ENCODE measurements around the gene ACOX3.

ACOX3 gene

GRCh38 chr4:8419222-8420041, 21.1 kb downstream of the ACOX3 start:
- no peak overlapping the region for H3K9ac ChIP-seq (ENCODE audit: low read depth in 1 of 2, low read length in 2 of 2)
- no peaks in the 10 kb centered on the region for H3K27me3 ChIP-seq (ENCODE audit: control insufficient read depth in 1 of 2, insufficient read depth in 2 of 2, low read length in 2 of 2)
- peaks cover 7 to 17% of the 10 kb centered on the region in 2 donors for H3K36me3 ChIP-seq (ENCODE audit: control insufficient read depth in 1 of 2, insufficient read depth in 2 of 2, low read length in 2 of 2)
- H3K4me1 ChIP-seq (ENCODE audit: control insufficient read depth in 1 of 2, insufficient read depth in 2 of 2, low read length in 2 of 2), result no peaks in the 10 kb centered on the region
- H3K27ac ChIP-seq (ENCODE audit: low read depth, low read length), result no peak overlapping the region
- no peak overlapping the region for H3K4me3 ChIP-seq (ENCODE audit: low read depth in 1 of 2, low read length in 2 of 2)
- no peaks in the 10 kb centered on the region for H3K9me3 ChIP-seq (ENCODE audit: control insufficient read depth in 1 of 2, low read length in 2 of 2)

GRCh38 chr4:8417071-8417614, 23.4 kb downstream of the ACOX3 start:
- H3K9me3 ChIP-seq (ENCODE audit: control insufficient read depth in 1 of 2, low read length in 2 of 2), result no peaks in the 10 kb centered on the region
- H3K9ac ChIP-seq (ENCODE audit: low read depth in 1 of 2, low read length in 2 of 2), result no peak overlapping the region
- H3K27me3 ChIP-seq (ENCODE audit: control insufficient read depth in 1 of 2, insufficient read depth in 2 of 2, low read length in 2 of 2), result no peaks in the 10 kb centered on the region
- H3K27ac ChIP-seq (ENCODE audit: low read depth, low read length), result no peak overlapping the region
- H3K36me3 ChIP-seq (ENCODE audit: control insufficient read depth in 1 of 2, insufficient read depth in 2 of 2, low read length in 2 of 2), result peaks cover 7 to 32% of the 10 kb centered on the region in 2 donors
- H3K4me1 ChIP-seq (ENCODE audit: control insufficient read depth in 1 of 2, insufficient read depth in 2 of 2, low read length in 2 of 2), result no peaks in the 10 kb centered on the region
- no peak overlapping the region for H3K4me3 ChIP-seq (ENCODE audit: low read depth in 1 of 2, low read length in 2 of 2)

DNA sequence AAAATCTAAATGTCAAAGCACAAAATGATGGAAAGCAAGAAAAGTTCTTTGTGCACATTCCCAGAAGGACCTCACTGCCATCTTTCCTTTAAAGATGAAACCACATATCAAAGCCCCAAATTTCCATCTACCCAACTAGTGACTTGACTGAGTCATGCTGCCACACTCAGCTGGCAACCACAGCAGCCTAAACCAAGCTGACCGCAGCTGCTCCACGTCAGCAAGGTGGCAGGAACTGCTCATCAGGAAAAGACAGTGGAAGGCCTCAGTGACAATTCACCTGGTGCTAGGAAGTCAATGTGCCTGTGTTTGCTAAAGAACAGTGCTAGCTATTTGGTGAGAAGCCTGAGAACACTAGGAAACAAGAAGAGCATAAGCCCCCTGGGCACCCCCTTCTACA, 26.1 kb downstream of the ACOX3 start:
- peaks cover 10 to 39% of the 10 kb centered on the region in 2 donors for H3K36me3 ChIP-seq (ENCODE audit: control insufficient read depth in 1 of 2, insufficient read depth in 2 of 2, low read length in 2 of 2)
- H3K4me1 ChIP-seq (ENCODE audit: control insufficient read depth in 1 of 2, insufficient read depth in 2 of 2, low read length in 2 of 2), result peaks cover 0 to 6% of the 10 kb centered on the region in 2 donors

GRCh38 chr4:8412288-8412687, 28.2 kb downstream of the ACOX3 start:
- H3K9me3 ChIP-seq (ENCODE audit: control insufficient read depth in 1 of 2, low read length in 2 of 2), result no peaks in the 10 kb centered on the region
- peaks cover 0 to 6% of the 10 kb centered on the region in 2 donors for H3K4me1 ChIP-seq (ENCODE audit: control insufficient read depth in 1 of 2, insufficient read depth in 2 of 2, low read length in 2 of 2)
- H3K36me3 ChIP-seq (ENCODE audit: control insufficient read depth in 1 of 2, insufficient read depth in 2 of 2, low read length in 2 of 2), result peaks cover 16 to 47% of the 10 kb centered on the region in 2 donors
- no peak overlapping the region for H3K27ac ChIP-seq (ENCODE audit: low read depth, low read length)
- no peaks in the 10 kb centered on the region for H3K27me3 ChIP-seq (ENCODE audit: control insufficient read depth in 1 of 2, insufficient read depth in 2 of 2, low read length in 2 of 2)
- H3K4me3 ChIP-seq (ENCODE audit: low read depth in 1 of 2, low read length in 2 of 2), result no peak overlapping the region
- H3K9ac ChIP-seq (ENCODE audit: low read depth in 1 of 2, low read length in 2 of 2), result no peak overlapping the region

More for the DNA sequence above, 26.1 kb downstream of the ACOX3 start:
- Histone ChIP-seq H3K9ac (ENCODE audit: low read depth in 1 of 2, low read length in 2 of 2) (no peak overlapping the region), H3K4me3 (ENCODE audit: low read depth in 1 of 2, low read length in 2 of 2) (no peak overlapping the region), H3K27me3 (ENCODE audit: control insufficient read depth in 1 of 2, insufficient read depth in 2 of 2, low read length in 2 of 2) (no peaks in the 10 kb centered on the region), H3K9me3 (ENCODE audit: control insufficient read depth in 1 of 2, low read length in 2 of 2) (no peaks in the 10 kb centered on the region), H3K27ac (ENCODE audit: low read depth, low read length) (no peak overlapping the region)

GRCh38 chr4:8411351-8412180, 29.0 kb downstream of the ACOX3 start:
- Histone ChIP-seq H3K4me1 (ENCODE audit: control insufficient read depth in 1 of 2, insufficient read depth in 2 of 2, low read length in 2 of 2) (peaks cover 0 to 6% of the 10 kb centered on the region in 2 donors), H3K36me3 (ENCODE audit: control insufficient read depth in 1 of 2, insufficient read depth in 2 of 2, low read length in 2 of 2) (peaks cover 16 to 47% of the 10 kb centered on the region in 2 donors), H3K27ac (ENCODE audit: low read depth, low read length) (no peak overlapping the region), H3K9me3 (ENCODE audit: control insufficient read depth in 1 of 2, low read length in 2 of 2) (no peaks in the 10 kb centered on the region), H3K4me3 (ENCODE audit: low read depth in 1 of 2, low read length in 2 of 2) (no peak overlapping the region), H3K27me3 (ENCODE audit: control insufficient read depth in 1 of 2, insufficient read depth in 2 of 2, low read length in 2 of 2) (no peaks in the 10 kb centered on the region), H3K9ac (ENCODE audit: low read depth in 1 of 2, low read length in 2 of 2) (no peak overlapping the region)

- Histone ChIP-seq H3K9ac (ENCODE audit: low read depth in 1 of 2, low read length in 2 of 2) (no peak overlapping the region), H3K9me3 (ENCODE audit: control insufficient read depth in 1 of 2, low read length in 2 of 2) (no peaks in the 10 kb centered on the region), H3K27me3 (ENCODE audit: control insufficient read depth in 1 of 2, insufficient read depth in 2 of 2, low read length in 2 of 2) (no peaks in the 10 kb centered on the region), H3K4me1 (ENCODE audit: control insufficient read depth in 1 of 2, insufficient read depth in 2 of 2, low read length in 2 of 2) (peaks cover 0 to 6% of the 10 kb centered on the region in 2 donors), H3K36me3 (ENCODE audit: control insufficient read depth in 1 of 2, insufficient read depth in 2 of 2, low read length in 2 of 2) (peaks cover 14 to 43% of the 10 kb centered on the region in 2 donors), H3K27ac (ENCODE audit: low read depth, low read length) (no peak overlapping the region), H3K4me3 (ENCODE audit: low read depth in 1 of 2, low read length in 2 of 2) (no peak overlapping the region)
These were observed 29.8 kb downstream of the ACOX3 start for GRCh38 chr4:8410641-8411271.

GRCh38 chr4:8410066-8410625, 30.4 kb downstream of the ACOX3 start:
- H3K4me3 ChIP-seq (ENCODE audit: low read depth in 1 of 2, low read length in 2 of 2), result no peak overlapping the region
- no peak overlapping the region for H3K27ac ChIP-seq (ENCODE audit: low read depth, low read length)
- peaks cover 17 to 44% of the 10 kb centered on the region in 2 donors for H3K36me3 ChIP-seq (ENCODE audit: control insufficient read depth in 1 of 2, insufficient read depth in 2 of 2, low read length in 2 of 2)
- H3K4me1 ChIP-seq (ENCODE audit: control insufficient read depth in 1 of 2, insufficient read depth in 2 of 2, low read length in 2 of 2), result peaks cover 0 to 6% of the 10 kb centered on the region in 2 donors
- no peaks in the 10 kb centered on the region for H3K27me3 ChIP-seq (ENCODE audit: control insufficient read depth in 1 of 2, insufficient read depth in 2 of 2, low read length in 2 of 2)
- no peak overlapping the region for H3K9ac ChIP-seq (ENCODE audit: low read depth in 1 of 2, low read length in 2 of 2)
- H3K9me3 ChIP-seq (ENCODE audit: control insufficient read depth in 1 of 2, low read length in 2 of 2), result no peaks in the 10 kb centered on the region

DNA sequence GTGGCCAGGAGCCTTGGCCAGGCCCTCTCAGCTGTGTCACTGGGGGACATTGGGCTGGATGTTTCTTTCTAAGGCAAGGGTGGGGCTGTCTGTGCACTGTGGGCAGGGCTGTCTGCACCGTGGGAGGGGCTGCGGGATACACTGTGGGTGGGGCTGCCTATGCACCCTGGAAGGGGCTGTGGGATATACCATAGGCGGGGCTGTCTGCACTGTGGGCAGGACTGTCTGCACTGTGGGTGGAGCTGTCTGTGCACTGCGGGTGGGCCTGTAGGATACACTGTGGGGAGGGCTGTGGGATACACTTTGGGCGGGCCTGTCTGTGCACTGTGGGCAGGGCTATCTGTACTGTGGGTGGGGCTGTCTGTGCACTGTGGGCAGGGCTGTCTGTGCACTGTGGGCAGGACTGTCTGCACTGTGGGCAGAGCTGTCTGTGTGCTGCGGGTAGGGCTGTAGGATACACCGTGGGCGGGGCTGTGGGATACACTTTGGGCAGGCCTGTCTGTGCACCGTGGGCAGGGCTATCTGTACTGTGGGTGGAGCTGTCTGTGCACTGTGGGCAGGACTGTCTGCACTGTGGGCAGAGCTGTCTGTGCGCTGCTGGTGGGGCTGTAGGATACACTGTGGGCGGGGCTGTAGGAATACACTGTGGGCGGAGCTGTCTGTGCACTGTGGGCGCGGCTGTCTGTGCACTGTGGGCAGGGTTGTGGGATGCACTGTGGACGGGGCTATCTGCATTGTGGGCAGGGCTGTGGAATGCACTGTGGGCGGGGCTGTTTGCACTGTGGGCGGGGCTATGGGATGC, 31.1 kb downstream of the ACOX3 start:
- Histone ChIP-seq H3K36me3 (ENCODE audit: control insufficient read depth in 1 of 2, insufficient read depth in 2 of 2, low read length in 2 of 2) (peaks cover 19 to 44% of the 10 kb centered on the region in 2 donors), H3K4me3 (ENCODE audit: low read depth in 1 of 2, low read length in 2 of 2) (no peak overlapping the region)

GRCh38 chr4:8407756-8408155, 32.8 kb downstream of the ACOX3 start:
- H3K27me3 ChIP-seq (ENCODE audit: control insufficient read depth in 1 of 2, insufficient read depth in 2 of 2, low read length in 2 of 2), result no peaks in the 10 kb centered on the region
- no peak overlapping the region for H3K27ac ChIP-seq (ENCODE audit: low read depth, low read length)
- no peaks in the 10 kb centered on the region for H3K9me3 ChIP-seq (ENCODE audit: control insufficient read depth in 1 of 2, low read length in 2 of 2)
- H3K4me1 ChIP-seq (ENCODE audit: control insufficient read depth in 1 of 2, insufficient read depth in 2 of 2, low read length in 2 of 2), result peaks cover 0 to 6% of the 10 kb centered on the region in 2 donors
- no peak overlapping the region for H3K9ac ChIP-seq (ENCODE audit: low read depth in 1 of 2, low read length in 2 of 2)
- no peak overlapping the region for H3K4me3 ChIP-seq (ENCODE audit: low read depth in 1 of 2, low read length in 2 of 2)
- peaks cover 19 to 35% of the 10 kb centered on the region in 2 donors for H3K36me3 ChIP-seq (ENCODE audit: control insufficient read depth in 1 of 2, insufficient read depth in 2 of 2, low read length in 2 of 2)

More for the DNA sequence above, 31.1 kb downstream of the ACOX3 start:
- Histone ChIP-seq H3K9ac (ENCODE audit: low read depth in 1 of 2, low read length in 2 of 2) (no peak overlapping the region), H3K27ac (ENCODE audit: low read depth, low read length) (no peak overlapping the region), H3K27me3 (ENCODE audit: control insufficient read depth in 1 of 2, insufficient read depth in 2 of 2, low read length in 2 of 2) (no peaks in the 10 kb centered on the region), H3K9me3 (ENCODE audit: control insufficient read depth in 1 of 2, low read length in 2 of 2) (no peaks in the 10 kb centered on the region), H3K4me1 (ENCODE audit: control insufficient read depth in 1 of 2, insufficient read depth in 2 of 2, low read length in 2 of 2) (peaks cover 0 to 6% of the 10 kb centered on the region in 2 donors)

Data from duodenal mucosa (tissue), 2 donors.